OCI-LY1 (cell line): ENCODE results near the gene RABIF.

ENCODE experiments used
- CTCF ChIP-seq: fragments of 200-600 bp; sonication (generic), shearing (Covaris generic); IDR thresholded peaks from 2 replicates; pipeline ENCODE4 v1.5.1; 2017; ENCODE audit warnings: mild to moderate bottlenecking, antibody characterized with exemption, low read length, moderate library complexity, mixed read lengths
- EZH2 ChIP-seq: fragments of 200-600 bp; sonication (generic), shearing (Covaris generic); IDR thresholded peaks from 2 replicates; pipeline ENCODE4 v1.8.0; 2017; ENCODE audit warnings: borderline replicate concordance, mixed run types, mild to moderate bottlenecking, antibody characterized with exemption, low read length, moderate library complexity, mixed read lengths

- no peak for TF ChIP-seq EZH2
- no peak for TF ChIP-seq CTCF
Observed at GRCh38 chr1:202915146-202915545, 26.2 kb upstream of the RABIF start.
